Neural progenitor cell (in vitro differentiated cells): ENCODE data around the gene MTHFR.

Experiments
- CTCF ChIP-seq: fragments of 200-600 bp; sonication (generic); IDR thresholded peaks from 2 replicates; pipeline ENCODE4 v1.5.1; 2017; ENCODE audit warnings: antibody characterized with exemption, mild to moderate bottlenecking
- EZH2 ChIP-seq: fragments of 200-600 bp; sonication (generic); IDR thresholded peaks from 2 replicates; pipeline ENCODE4 v1.6.1; 2017; ENCODE audit warnings: antibody characterized with exemption, mild to moderate bottlenecking, moderate library complexity
- EZH2phosphoT487 ChIP-seq: fragments of 200-600 bp; sonication (generic); IDR thresholded peaks from 2 replicates; pipeline ENCODE4 v1.6.1; 2017; ENCODE audit warnings: antibody characterized with exemption

DNA sequence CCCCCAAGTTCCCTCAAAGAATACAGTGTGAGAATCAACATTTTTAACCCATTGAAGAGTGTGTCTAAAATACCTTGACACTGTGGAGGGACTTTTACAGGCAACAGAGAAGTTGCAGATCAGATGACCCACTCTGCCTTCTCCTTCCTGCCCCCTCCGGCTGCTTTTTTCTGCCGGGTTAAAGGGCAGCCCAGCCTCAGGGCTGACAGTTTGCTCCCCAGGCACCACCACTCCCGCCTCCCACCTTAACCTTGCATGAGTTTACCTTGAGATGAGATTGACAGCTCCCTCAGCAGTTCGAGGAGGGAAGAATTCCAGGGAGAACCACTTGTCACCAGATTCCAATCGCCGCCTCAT lies 3.2 kb downstream of the MTHFR start:
- TF ChIP-seq CTCF (no peak), EZH2 (no peak), EZH2phosphoT487 (no peak)
